SKM-1 treated with dmso at 0.1 percent for 144 hours (cell line): ENCODE results near the gene MYO5B.

Experiments used
- DNase-seq: peaks from one replicate; lab custom pipeline; 2025; ENCODE audit not compliant: unreplicated experiment; lab: John Stamatoyannopoulos, UW

MYO5B gene

GRCh38 chr18:50027996-50028395 lies 167.0 kb downstream of the MYO5B start:
- DNase-seq = no peak

- no peak for DNase-seq
Measured at GRCh38 chr18:50024466-50024865, 170.5 kb downstream of the MYO5B start.

GRCh38 chr18:50022985-50023384 lies 172.0 kb downstream of the MYO5B start:
- DNase-seq = no peak

- no peak for DNase-seq
Measured at GRCh38 chr18:50014606-50015005, 180.3 kb downstream of the MYO5B start.

GRCh38 chr18:50013363-50014138 lies 181.4 kb downstream of the MYO5B start:
- DNase-seq = no peak

GRCh38 chr18:50011813-50012435 lies 183.0 kb downstream of the MYO5B start:
- no peak for DNase-seq

GRCh38 chr18:50009773-50010335 lies 185.1 kb downstream of the MYO5B start:
- peak; percentile 45 for DNase-seq

GRCh38 chr18:50008306-50008705 lies 186.6 kb downstream of the MYO5B start:
- DNase-seq = no peak

GRCh38 chr18:50006470-50007046 lies 188.4 kb downstream of the MYO5B start:
- DNase-seq = no peak

GRCh38 chr18:50004013-50004412 lies 190.9 kb downstream of the MYO5B start:
- DNase-seq = no peak

GRCh38 chr18:50002781-50003180 lies 192.2 kb downstream of the MYO5B start:
- no peak for DNase-seq

- no peak for DNase-seq
Measured at GRCh38 chr18:50000227-50000626, 194.7 kb downstream of the MYO5B start.

GRCh38 chr18:49999128-49999527 lies 195.8 kb downstream of the MYO5B start:
- DNase-seq = no peak

GRCh38 chr18:49997558-49997957 lies 197.4 kb downstream of the MYO5B start:
- DNase-seq = no peak

- DNase-seq = no peak
Measured at GRCh38 chr18:49994410-49994809, 200.5 kb downstream of the MYO5B start.

GRCh38 chr18:49993299-49993698 lies 201.6 kb downstream of the MYO5B start:
- no peak for DNase-seq

GRCh38 chr18:49988733-49989132 lies 206.2 kb downstream of the MYO5B start:
- no peak for DNase-seq

GRCh38 chr18:49988101-49988500 lies 206.8 kb downstream of the MYO5B start:
- DNase-seq = no peak

- no peak for DNase-seq
Measured at GRCh38 chr18:49985236-49985635, 209.7 kb downstream of the MYO5B start.

- no peak for DNase-seq
Measured at GRCh38 chr18:49980896-49981295, 214.1 kb downstream of the MYO5B start.

GRCh38 chr18:49976795-49977560 lies 218.0 kb downstream of the MYO5B start:
- DNase-seq = no peak
